Measurements from ENCODE around the gene PCDHGB2. TPM values are rescaled to one million over a fixed set of nuclear protein-coding genes. Genes with fewer than 3 reads are reported as not detected.

The PCDHGB2 gene
- total and polyA plus RNA-seq, 4 experiments from 2014 or later, result 0.55 to 0.64 TPM; not detected in 2

- Histone ChIP-seq H3K4me1 (ENCODE audit: insufficient read depth, low read length) (no peaks in the 10 kb centered on the region), H3K27me3 (ENCODE audit: insufficient read depth, low read length) (peaks cover 12% of the 10 kb centered on the region), H3K36me3 (ENCODE audit: insufficient read depth, low read length) (no peaks in the 10 kb centered on the region), H3K9me3 (ENCODE audit: control insufficient read depth in 1 of 2, low read length in 2 of 2) (peaks cover 0 to 4% of the 10 kb centered on the region in 2 donors), H3K4me3 (ENCODE audit: low read length in 2 of 2) (no peak overlapping the region), H3K27ac (ENCODE audit: low read depth, low read length) (no peak overlapping the region)
- Mint-ChIP-seq H3K4me3 (peak overlapping the region in 1 of 8 donors; percentile 15), H3K27ac (peak overlapping the region in 4 of 7 donors; percentile 8 to 53 (median 28)), H3K9me3 (peaks cover 5 to 77% (median 68%) of the 10 kb centered on the region in 8 donors), H3K4me1 (peaks cover 0 to 5% (median 2%) of the 10 kb centered on the region in 4 donors), H3K27me3 (peaks cover 57% of the 10 kb centered on the region in 2 donors), H3K36me3 (peaks cover 9 to 12% of the 10 kb centered on the region in 2 donors)
- intact Hi-C loops (cut with micrococcal nuclease), result no loop called here
- DNase-seq, result no peak
- ChIA-PET CTCF (ENCODE audit: partially characterized antibody) (no interaction called here), POLR2A (ENCODE audit: partially characterized antibody) (no interaction called here)
These were observed 891 bp downstream of the PCDHGB2 start for GRCh38 chr5:141360685-141361084.

GRCh38 chr5:141362719-141363118 lies 2.9 kb downstream of the PCDHGB2 start:
- Histone ChIP-seq H3K4me3 (ENCODE audit: low read length in 2 of 2) (no peak overlapping the region), H3K4me1 (ENCODE audit: insufficient read depth, low read length) (no peaks in the 10 kb centered on the region), H3K27ac (ENCODE audit: low read depth, low read length) (no peak overlapping the region), H3K9me3 (ENCODE audit: control insufficient read depth in 1 of 2, low read length in 2 of 2) (peaks cover 0 to 4% of the 10 kb centered on the region in 2 donors), H3K36me3 (ENCODE audit: insufficient read depth, low read length) (no peaks in the 10 kb centered on the region), H3K27me3 (ENCODE audit: insufficient read depth, low read length) (peaks cover 14% of the 10 kb centered on the region)
- H3K4me1 Mint-ChIP-seq, result peaks cover 0 to 5% (median 2%) of the 10 kb centered on the region in 4 donors
- CTCF ChIA-PET (ENCODE audit: partially characterized antibody), result no interaction called here
- H3K27me3 Mint-ChIP-seq, result peaks cover 51 to 57% of the 10 kb centered on the region in 2 donors
- H3K4me3 Mint-ChIP-seq, result peak overlapping the region in 2 of 8 donors; percentile 40 to 42
- POLR2A ChIA-PET (ENCODE audit: partially characterized antibody), result no interaction called here
- peaks cover 5 to 77% (median 67%) of the 10 kb centered on the region in 8 donors for H3K9me3 Mint-ChIP-seq
- no peak for DNase-seq
- H3K36me3 Mint-ChIP-seq, result peaks cover 9 to 14% of the 10 kb centered on the region in 2 donors
- H3K27ac Mint-ChIP-seq, result peak overlapping the region in 1 of 7 donors; percentile 75
- intact Hi-C loops (cut with micrococcal nuclease), result no loop called here

GRCh38 chr5:141363952-141364660 lies 4.3 kb downstream of the PCDHGB2 start, which contains the start of gene PCDHGA5:
TSS of gene PCDHGA5 (plus strand) at chr5:141364162. CDS start at chr5:141364331, 169 bp downstream.
- peaks cover 43 to 55% of the 10 kb centered on the region in 2 donors for H3K27me3 Mint-ChIP-seq
- peaks cover 0 to 4% of the 10 kb centered on the region in 2 donors for H3K9me3 ChIP-seq (ENCODE audit: control insufficient read depth in 1 of 2, low read length in 2 of 2)

GRCh38 chr5:141366016-141366896 lies 6.5 kb downstream of the PCDHGB2 start:
- peaks cover 2 to 11% (median 6%) of the 10 kb centered on the region in 4 donors for H3K4me1 Mint-ChIP-seq
- peaks cover 5 to 73% (median 56%) of the 10 kb centered on the region in 8 donors for H3K9me3 Mint-ChIP-seq
- intact Hi-C loops (cut with micrococcal nuclease), result no loop called here
- ChIA-PET POLR2A (ENCODE audit: partially characterized antibody) (no interaction called here), CTCF (ENCODE audit: partially characterized antibody) (no interaction called here)
- Histone ChIP-seq H3K4me1 (ENCODE audit: insufficient read depth, low read length) (peaks cover 6% of the 10 kb centered on the region), H3K9me3 (ENCODE audit: control insufficient read depth in 1 of 2, low read length in 2 of 2) (peaks cover 0 to 2% of the 10 kb centered on the region in 2 donors), H3K36me3 (ENCODE audit: insufficient read depth, low read length) (no peaks in the 10 kb centered on the region), H3K4me3 (ENCODE audit: low read length in 2 of 2) (no peak overlapping the region), H3K27ac (ENCODE audit: low read depth, low read length) (no peak overlapping the region), H3K27me3 (ENCODE audit: insufficient read depth, low read length) (peaks cover 13% of the 10 kb centered on the region)
- H3K4me3 Mint-ChIP-seq, result no peak overlapping the region
- peaks cover 47 to 53% of the 10 kb centered on the region in 2 donors for H3K27me3 Mint-ChIP-seq
- H3K27ac Mint-ChIP-seq, result peak overlapping the region in 1 of 7 donors; percentile 46
- no peak for DNase-seq
- peaks cover 5 to 9% of the 10 kb centered on the region in 2 donors for H3K36me3 Mint-ChIP-seq

More at GRCh38 chr5:141363952-141364660, 4.3 kb downstream of the PCDHGB2 start, which contains the start of gene PCDHGA5:
- Mint-ChIP-seq H3K9me3 (peaks cover 5 to 72% (median 67%) of the 10 kb centered on the region in 8 donors), H3K4me1 (peaks cover 0 to 5% (median 2%) of the 10 kb centered on the region in 4 donors), H3K4me3 (no peak within 1 kb of the TSS), H3K36me3 (peaks cover 9 to 14% of the 10 kb centered on the region in 2 donors), H3K27ac (peak within 1 kb of the TSS in 1 of 7 donors; percentile 51)
- no peak for DNase-seq
- H3K27ac ChIP-seq (ENCODE audit: low read depth, low read length), result no peak within 1 kb of the TSS
- no peaks in the 10 kb centered on the region for H3K36me3 ChIP-seq (ENCODE audit: insufficient read depth, low read length)
- no peaks in the 10 kb centered on the region for H3K4me1 ChIP-seq (ENCODE audit: insufficient read depth, low read length)
- POLR2A ChIA-PET (ENCODE audit: partially characterized antibody), result no interaction called here
- intact Hi-C loops (cut with micrococcal nuclease), result no loop called here
- H3K4me3 ChIP-seq (ENCODE audit: low read length in 2 of 2), result no peak within 1 kb of the TSS
- peaks cover 13% of the 10 kb centered on the region for H3K27me3 ChIP-seq (ENCODE audit: insufficient read depth, low read length)
- CTCF ChIA-PET (ENCODE audit: partially characterized antibody), result no interaction called here

- DNase-seq, result peak in 4 of 5 donors; percentile 30 to 49 (median 37)
- Histone ChIP-seq H3K9me3 (ENCODE audit: control insufficient read depth in 1 of 2, low read length in 2 of 2) (no peaks in the 10 kb centered on the region), H3K36me3 (ENCODE audit: insufficient read depth, low read length) (no peaks in the 10 kb centered on the region), H3K27ac (ENCODE audit: low read depth, low read length) (no peak within 1 kb of the TSS), H3K4me1 (ENCODE audit: insufficient read depth, low read length) (peaks cover 6% of the 10 kb centered on the region), H3K4me3 (ENCODE audit: low read length in 2 of 2) (peak within 1 kb of the TSS in 1 of 2 donors; percentile 15), H3K27me3 (ENCODE audit: insufficient read depth, low read length) (peaks cover 20% of the 10 kb centered on the region)
- Mint-ChIP-seq H3K36me3 (peaks cover 7 to 8% of the 10 kb centered on the region in 2 donors), H3K27ac (peak within 1 kb of the TSS in 1 of 7 donors; percentile 68), H3K4me1 (peaks cover 4 to 11% (median 8%) of the 10 kb centered on the region in 4 donors), H3K9me3 (peaks cover 2 to 76% (median 53%) of the 10 kb centered on the region in 8 donors), H3K27me3 (peaks cover 43 to 46% of the 10 kb centered on the region in 2 donors), H3K4me3 (peak within 1 kb of the TSS; percentile 69 to 89 (median 83))
- POLR2A ChIA-PET (ENCODE audit: partially characterized antibody), result interaction anchor here (0.7 to 0.9 kb wide), 2 partner anchors 50 to 194 kb away, joined by 3 to 4 read pairs; partner anchors contain the start of gene TAF7
- intact Hi-C loops (cut with micrococcal nuclease), result loop anchor here (1.0 kb wide), 2 partner anchors 142 to 194 kb away; no protein-coding TSS in a partner anchor
- CTCF ChIA-PET (ENCODE audit: partially characterized antibody), result interaction anchor here (1.1 to 2.5 kb wide), 9 partner anchors 10 to 197 kb away, joined by 3 to 17 read pairs (median 7); partner anchors contain the start of gene PCDHGB4
These were observed 10.4 kb downstream of the PCDHGB2 start, which contains the start of gene PCDHGB3 for GRCh38 chr5:141369994-141370848. TSS of gene PCDHGB3 (plus strand) at chr5:141370242. CDS start at chr5:141370395, 153 bp downstream.

Measured in CD4-positive, alpha-beta memory T cell (primary cell).